ENCODE results near the gene CLEC2D. TPM values are rescaled to one million over a fixed set of nuclear protein-coding genes. Genes with fewer than 3 reads are reported as not detected.

The CLEC2D gene
- total RNA-seq, 1 donor = 9.4 TPM

DNA sequence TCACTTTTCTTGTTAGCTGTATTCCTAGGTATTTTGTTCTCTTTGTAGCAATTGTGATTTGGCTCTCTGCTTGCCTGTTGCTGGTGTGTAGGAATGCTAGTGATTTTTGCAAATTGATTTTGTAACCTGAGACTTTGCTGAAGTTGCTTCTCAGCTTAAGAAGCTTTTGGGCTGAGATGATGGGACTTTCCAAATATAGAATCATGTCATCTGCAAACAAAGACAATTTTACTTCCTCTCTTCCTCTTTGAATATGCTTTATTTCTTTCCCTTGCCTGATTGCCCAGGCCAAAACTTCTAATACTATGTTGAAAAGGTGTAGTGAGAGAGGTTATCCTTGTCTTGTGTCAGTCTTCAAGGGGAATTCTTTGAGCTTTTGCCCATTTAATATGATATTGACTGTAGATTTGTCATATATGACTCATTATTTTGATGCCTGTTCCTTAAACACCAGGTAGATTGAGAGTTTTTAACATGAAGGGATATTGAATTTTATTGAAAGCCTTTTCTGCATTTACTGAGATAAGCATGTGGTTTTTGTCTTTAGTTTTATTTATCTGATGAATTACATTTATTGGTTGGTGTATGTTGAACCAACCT, 36.7 kb downstream of the CLEC2D start:
- no peaks in the 10 kb centered on the region for H3K9me3 ChIP-seq (ENCODE audit: low read depth, low read length)
- H3K4me2 ChIP-seq (ENCODE audit: insufficient read depth, low read length) = no peak overlapping the region
- DNase-seq (ENCODE audit: insufficient read length, low spot score, missing footprints) = no peak
- no peak overlapping the region for H2AFZ ChIP-seq (ENCODE audit: low read length)
- H3K4me1 ChIP-seq (ENCODE audit: insufficient read depth, low read length) = no peaks in the 10 kb centered on the region
- TF ChIP-seq, protein P1, sequence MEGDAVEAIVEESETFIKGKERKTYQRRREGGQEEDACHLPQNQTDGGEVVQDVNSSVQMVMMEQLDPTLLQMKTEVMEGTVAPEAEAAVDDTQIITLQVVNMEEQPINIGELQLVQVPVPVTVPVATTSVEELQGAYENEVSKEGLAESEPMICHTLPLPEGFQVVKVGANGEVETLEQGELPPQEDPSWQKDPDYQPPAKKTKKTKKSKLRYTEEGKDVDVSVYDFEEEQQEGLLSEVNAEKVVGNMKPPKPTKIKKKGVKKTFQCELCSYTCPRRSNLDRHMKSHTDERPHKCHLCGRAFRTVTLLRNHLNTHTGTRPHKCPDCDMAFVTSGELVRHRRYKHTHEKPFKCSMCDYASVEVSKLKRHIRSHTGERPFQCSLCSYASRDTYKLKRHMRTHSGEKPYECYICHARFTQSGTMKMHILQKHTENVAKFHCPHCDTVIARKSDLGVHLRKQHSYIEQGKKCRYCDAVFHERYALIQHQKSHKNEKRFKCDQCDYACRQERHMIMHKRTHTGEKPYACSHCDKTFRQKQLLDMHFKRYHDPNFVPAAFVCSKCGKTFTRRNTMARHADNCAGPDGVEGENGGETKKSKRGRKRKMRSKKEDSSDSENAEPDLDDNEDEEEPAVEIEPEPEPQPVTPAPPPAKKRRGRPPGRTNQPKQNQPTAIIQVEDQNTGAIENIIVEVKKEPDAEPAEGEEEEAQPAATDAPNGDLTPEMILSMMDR (IDR thresholded peaks at IDR 0.05; ENCODE audit: extremely low read depth, low read depth, low read length) = no peak
- no peaks in the 10 kb centered on the region for H3K27me3 ChIP-seq (ENCODE audit: insufficient read depth, low read length)
- H4K20me1 ChIP-seq (ENCODE audit: insufficient read depth, low read length) = no peaks in the 10 kb centered on the region
- no peaks in the 10 kb centered on the region for H3K36me3 ChIP-seq (ENCODE audit: insufficient read depth, low read length)
- no peaks in the 10 kb centered on the region for H3K79me2 ChIP-seq (ENCODE audit: insufficient read depth, low read length)
- H3K27ac ChIP-seq (ENCODE audit: low read depth, low read length) = no peak overlapping the region
- H3K4me3 ChIP-seq (ENCODE audit: insufficient read depth, low read length) = no peak overlapping the region

DNA sequence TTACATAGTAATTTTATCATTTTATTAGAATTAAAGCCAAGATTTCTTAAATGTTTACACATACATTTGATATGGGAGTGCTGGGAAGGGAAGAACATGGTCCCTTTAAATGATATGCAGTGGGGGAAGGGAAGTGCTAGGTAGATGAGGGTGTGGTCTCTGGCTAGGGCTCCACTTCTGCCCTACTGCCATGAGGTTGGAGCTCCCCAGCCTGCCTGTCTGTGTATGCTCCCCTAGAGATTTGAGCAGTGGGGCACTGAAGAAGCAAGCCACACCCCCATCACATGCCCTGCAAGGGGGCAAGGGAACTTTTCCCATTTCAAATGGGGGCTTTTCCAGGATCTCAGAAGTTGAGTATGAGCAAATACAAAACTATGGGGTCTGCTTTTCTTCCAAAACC, 37.8 kb downstream of the CLEC2D start:
- no peak overlapping the region for H3K4me2 ChIP-seq (ENCODE audit: insufficient read depth, low read length)
- H3K79me2 ChIP-seq (ENCODE audit: insufficient read depth, low read length) = no peaks in the 10 kb centered on the region
- no peak overlapping the region for H3K27ac ChIP-seq (ENCODE audit: low read depth, low read length)
- TF ChIP-seq, protein P1 (IDR thresholded peaks at IDR 0.05; ENCODE audit: extremely low read depth, low read depth, low read length) = no peak
- H3K9me3 ChIP-seq (ENCODE audit: low read depth, low read length) = no peaks in the 10 kb centered on the region
- H3K36me3 ChIP-seq (ENCODE audit: insufficient read depth, low read length) = no peaks in the 10 kb centered on the region
- H3K27me3 ChIP-seq (ENCODE audit: insufficient read depth, low read length) = no peaks in the 10 kb centered on the region
- H4K20me1 ChIP-seq (ENCODE audit: insufficient read depth, low read length) = no peaks in the 10 kb centered on the region
- no peak for DNase-seq (ENCODE audit: insufficient read length, low spot score, missing footprints)
- H3K4me3 ChIP-seq (ENCODE audit: insufficient read depth, low read length) = no peak overlapping the region
- H3K4me1 ChIP-seq (ENCODE audit: insufficient read depth, low read length) = no peaks in the 10 kb centered on the region
- no peak overlapping the region for H2AFZ ChIP-seq (ENCODE audit: low read length)

DNA sequence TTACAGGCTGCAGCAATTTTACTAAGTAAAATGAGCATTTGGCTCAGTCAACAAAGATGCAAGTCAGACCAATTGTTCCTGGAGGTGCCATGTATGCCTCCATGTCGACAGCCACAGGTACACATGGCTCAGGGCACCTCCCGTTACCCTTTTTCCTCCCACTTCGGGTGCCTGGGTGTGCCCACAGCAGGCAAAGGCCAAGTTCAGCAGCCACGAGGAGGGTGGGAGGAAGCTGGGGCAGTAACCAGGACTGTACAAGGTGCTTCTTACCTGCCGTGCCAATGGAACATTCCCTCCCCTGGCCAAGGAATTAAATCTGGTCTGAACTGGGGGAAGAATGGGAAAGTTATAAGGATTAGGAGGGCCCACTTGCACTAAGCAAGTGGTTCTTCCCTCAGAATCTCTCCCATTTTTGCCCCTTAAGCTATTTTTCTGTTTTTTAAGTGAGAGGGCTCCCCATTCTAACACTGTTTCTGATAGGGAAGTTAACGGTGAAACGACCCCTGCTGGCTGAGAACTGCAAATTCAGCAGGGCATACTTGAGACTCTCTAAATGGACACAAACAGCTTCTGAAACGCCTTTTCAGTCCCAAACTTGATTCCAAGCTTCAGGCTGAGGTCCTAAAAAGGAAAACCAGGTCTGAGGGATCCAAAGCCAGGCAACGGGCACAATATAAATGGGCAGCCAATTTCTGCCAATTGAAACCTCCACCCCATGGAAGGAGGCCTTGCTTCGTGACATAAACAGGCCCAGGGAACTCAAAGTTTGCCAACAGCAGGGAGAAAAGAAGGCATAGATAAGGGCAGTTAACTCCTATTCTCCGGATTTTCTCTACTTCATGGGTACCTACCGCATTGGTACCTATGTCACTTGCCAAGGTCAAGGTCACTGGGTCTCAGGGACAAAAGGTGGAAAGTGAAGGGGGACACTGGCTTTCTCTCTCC, 38.6 kb downstream of the CLEC2D start:
- peak; percentile 41 for DNase-seq (ENCODE audit: insufficient read length, low spot score, missing footprints)

More for the DNA sequence above, 38.6 kb downstream of the CLEC2D start:
- no peaks in the 10 kb centered on the region for H3K27me3 ChIP-seq (ENCODE audit: insufficient read depth, low read length)
- TF ChIP-seq, protein P1 (IDR thresholded peaks at IDR 0.05; ENCODE audit: extremely low read depth, low read depth, low read length) = peak; percentile 84
- H3K36me3 ChIP-seq (ENCODE audit: insufficient read depth, low read length) = no peaks in the 10 kb centered on the region
- no peak overlapping the region for H3K27ac ChIP-seq (ENCODE audit: low read depth, low read length)
- H3K4me1 ChIP-seq (ENCODE audit: insufficient read depth, low read length) = no peaks in the 10 kb centered on the region
- peak overlapping the region; percentile 63 for H2AFZ ChIP-seq (ENCODE audit: low read length)
- no peaks in the 10 kb centered on the region for H3K9me3 ChIP-seq (ENCODE audit: low read depth, low read length)
- no peak overlapping the region for H3K4me3 ChIP-seq (ENCODE audit: insufficient read depth, low read length)
- no peaks in the 10 kb centered on the region for H3K79me2 ChIP-seq (ENCODE audit: insufficient read depth, low read length)
- H3K4me2 ChIP-seq (ENCODE audit: insufficient read depth, low read length) = no peak overlapping the region
- no peaks in the 10 kb centered on the region for H4K20me1 ChIP-seq (ENCODE audit: insufficient read depth, low read length)
